Measurements from ENCODE around the gene PPCDC. TPM values are rescaled to one million over a fixed set of nuclear protein-coding genes. Genes with fewer than 3 reads are reported as not detected.

Gene PPCDC
- total and polyA plus RNA-seq, 2 of the 4 experiments (the other 2 are of a cell fraction), result 13.3 to 16.3 TPM

DNA sequence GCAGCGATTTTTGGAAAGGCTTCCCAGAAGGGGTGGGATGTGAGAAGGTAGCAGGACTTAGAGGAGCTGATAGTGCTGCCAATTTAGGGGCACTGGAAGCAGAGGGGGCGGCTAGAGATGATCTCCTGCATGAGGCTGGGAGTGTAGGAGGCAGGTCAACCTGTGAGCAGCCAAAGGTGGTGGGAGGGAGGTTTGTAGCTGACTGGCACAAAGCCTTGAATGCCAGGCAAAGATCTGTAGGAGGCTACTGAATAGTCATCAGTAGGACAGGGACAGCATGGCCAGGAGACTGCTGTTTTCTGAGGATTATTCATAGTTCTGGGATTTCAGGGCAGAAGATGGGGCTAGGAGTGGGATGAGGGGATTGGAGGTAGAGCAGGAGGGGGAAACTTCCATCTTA is 25.8 kb upstream of the PPCDC start:
- Histone ChIP-seq H3K9me1 (ENCODE audit: insufficient read depth, low read length) (no peaks in the 10 kb centered on the region), H2BK15ac (ENCODE audit: low read depth, low read length) (no peak overlapping the region), H2AK9ac (replicated peaks; ENCODE audit: low read depth, low read length, poor library complexity) (no peak overlapping the region), H2BK120ac (ENCODE audit: low read depth, low read length) (no peak overlapping the region), H4K8ac (ENCODE audit: low read depth in 2 of 2, low read length in 2 of 2) (no peak overlapping the region), H3K23ac (ENCODE audit: low read depth, low read length) (no peak overlapping the region), H3K27me3 (ENCODE audit: control insufficient read depth, insufficient read depth, low read length) (peaks cover 28% of the 10 kb centered on the region), H3K36me3 (ENCODE audit: control insufficient read depth, insufficient read depth, low read length) (no peaks in the 10 kb centered on the region), H3K56ac (ENCODE audit: extremely low read depth, insufficient read depth, low read length) (no peak overlapping the region), H3K79me1 (ENCODE audit: low read depth in 1 of 2, low read length in 2 of 2) (no peaks in the 10 kb centered on the region), H2BK20ac (ENCODE audit: low read depth, low read length) (no peak overlapping the region), H2AK5ac (ENCODE audit: low read depth, low read length) (no peak overlapping the region), H4K91ac (ENCODE audit: insufficient read depth, low read depth, low read length) (no peak overlapping the region), H3K4me2 (ENCODE audit: low read depth, low read length) (no peak overlapping the region), H2AFZ (replicated peaks; ENCODE audit: low read length, poor library complexity) (no peak overlapping the region), H4K20me1 (ENCODE audit: insufficient read depth, low read length) (no peaks in the 10 kb centered on the region; the same call in 1 of the 2 replicates), H3K27ac (ENCODE audit: insufficient read depth, low read length) (no peak overlapping the region), H3K4me3 (ENCODE audit: insufficient read depth, low read depth, low read length) (no peak overlapping the region), H4K5ac (ENCODE audit: low read depth, low read length) (no peak overlapping the region), H3K18ac (ENCODE audit: low read depth, low read length) (no peak overlapping the region), H3K14ac (replicated peaks; ENCODE audit: low read depth, low read length) (no peak overlapping the region), H3K9ac (ENCODE audit: low read depth, low read length) (no peak overlapping the region), H2BK5ac (ENCODE audit: low read depth, low read length, poor library complexity, severe bottlenecking) (no peak overlapping the region), H3K9me3 (ENCODE audit: control insufficient read depth, insufficient read depth, low read length) (peaks cover 4% of the 10 kb centered on the region; the same call in 1 of the 2 replicates), H3K4me1 (ENCODE audit: control insufficient read depth, insufficient read depth, low read length) (no peaks in the 10 kb centered on the region), H3K4ac (ENCODE audit: low read depth, low read length) (no peak overlapping the region)
- 100% methylated on average over 1 of the region's 2 CpGs; no CpG with 5 or more reads in 1 of the 2 experiments for WGBS, 2 experiments (ENCODE audit: extremely low coverage in 2 of 2, insufficient read length in 1 of 2)
- no peak for DNase-seq
- ChIA-PET POLR2A (ENCODE audit: unreplicated experiment) (interaction anchor here (0.5 kb wide), 1 partner anchor 9 kb away, joined by 4 read pairs; no protein-coding TSS in a partner anchor), CTCF (no interaction called here)
- intact Hi-C loops (cut with micrococcal nuclease), result no loop called here
- no TSS peak for BruUV-seq (replicated peaks)
- dilution Hi-C loops (cut with HindIII; ENCODE audit: low sequenced_read_pairs, unreplicated experiment), result no loop called here
- TF ChIP-seq, protein P1, sequence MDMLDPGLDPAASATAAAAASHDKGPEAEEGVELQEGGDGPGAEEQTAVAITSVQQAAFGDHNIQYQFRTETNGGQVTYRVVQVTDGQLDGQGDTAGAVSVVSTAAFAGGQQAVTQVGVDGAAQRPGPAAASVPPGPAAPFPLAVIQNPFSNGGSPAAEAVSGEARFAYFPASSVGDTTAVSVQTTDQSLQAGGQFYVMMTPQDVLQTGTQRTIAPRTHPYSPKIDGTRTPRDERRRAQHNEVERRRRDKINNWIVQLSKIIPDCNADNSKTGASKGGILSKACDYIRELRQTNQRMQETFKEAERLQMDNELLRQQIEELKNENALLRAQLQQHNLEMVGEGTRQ (IDR thresholded peaks at IDR 0.05; ENCODE audit: low read depth, low read length), result no peak
- TF ChIP-seq, protein P2, sequence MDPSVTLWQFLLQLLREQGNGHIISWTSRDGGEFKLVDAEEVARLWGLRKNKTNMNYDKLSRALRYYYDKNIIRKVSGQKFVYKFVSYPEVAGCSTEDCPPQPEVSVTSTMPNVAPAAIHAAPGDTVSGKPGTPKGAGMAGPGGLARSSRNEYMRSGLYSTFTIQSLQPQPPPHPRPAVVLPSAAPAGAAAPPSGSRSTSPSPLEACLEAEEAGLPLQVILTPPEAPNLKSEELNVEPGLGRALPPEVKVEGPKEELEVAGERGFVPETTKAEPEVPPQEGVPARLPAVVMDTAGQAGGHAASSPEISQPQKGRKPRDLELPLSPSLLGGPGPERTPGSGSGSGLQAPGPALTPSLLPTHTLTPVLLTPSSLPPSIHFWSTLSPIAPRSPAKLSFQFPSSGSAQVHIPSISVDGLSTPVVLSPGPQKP (IDR thresholded peaks at IDR 0.05; ENCODE audit: borderline replicate concordance, low read depth, low read length), result no peak
- in situ Hi-C loops (cut with MboI; ENCODE audit: low sequenced_read_pairs), result no loop called here
- ATAC-seq (ENCODE audit: low read depth), result no peak
